Measurements from ENCODE around the gene MYBPHL.
A peak's percentile ranks its signal among the peaks of the same experiment; 100 is the strongest.

The MYBPHL gene

GRCh38 chr1:109277434-109278204, 29.2 kb downstream of the MYBPHL start:
- DNase-seq: peak; percentile 72

- peak; percentile 76 for DNase-seq
Observed at GRCh38 chr1:109275706-109276345, 31.0 kb downstream of the MYBPHL start.

GRCh38 chr1:109274533-109275476, 32.0 kb downstream of the MYBPHL start:
- DNase-seq: peak; percentile 79

GRCh38 chr1:109273570-109274288, 33.1 kb downstream of the MYBPHL start:
- DNase-seq: no peak

GRCh38 chr1:109272831-109273547, 33.8 kb downstream of the MYBPHL start:
- DNase-seq: no peak

GRCh38 chr1:109272021-109272799, 34.6 kb downstream of the MYBPHL start:
- no peak for DNase-seq

GRCh38 chr1:109271458-109271857, 35.4 kb downstream of the MYBPHL start:
- no peak for DNase-seq

- DNase-seq: no peak
Observed at GRCh38 chr1:109270623-109271317, 36.0 kb downstream of the MYBPHL start.

GRCh38 chr1:109269981-109270622, 36.7 kb downstream of the MYBPHL start:
- no peak for DNase-seq

GRCh38 chr1:109269212-109269980, 37.4 kb downstream of the MYBPHL start:
- DNase-seq: no peak

GRCh38 chr1:109268431-109269211, 38.2 kb downstream of the MYBPHL start:
- DNase-seq: no peak

GRCh38 chr1:109267743-109268300, 39.0 kb downstream of the MYBPHL start:
- no peak for DNase-seq

GRCh38 chr1:109266965-109267364, 39.8 kb downstream of the MYBPHL start:
- peak; percentile 69 for DNase-seq

GRCh38 chr1:109265741-109266330, 41.0 kb downstream of the MYBPHL start:
- no peak for DNase-seq

- DNase-seq: no peak
Observed at GRCh38 chr1:109265016-109265415, 41.8 kb downstream of the MYBPHL start.

GRCh38 chr1:109264379-109264755, 42.4 kb downstream of the MYBPHL start:
- no peak for DNase-seq

- peak; percentile 85 for DNase-seq
Observed at GRCh38 chr1:109263597-109264378, 43.0 kb downstream of the MYBPHL start.

Measured in EL (cell line).